ENCODE results near the gene TEX52. TPM values are rescaled to one million over a fixed set of nuclear protein-coding genes. Genes with fewer than 3 reads are reported as not detected.

The TEX52 gene
- total and polyA plus RNA-seq, 4 donors = 0.81 to 1.3 TPM; not detected in 2

GRCh38 chr12:2891240-2892053 lies 34.6 kb upstream of the TEX52 start:
- peak in 5 of 6 donors; percentile 33 to 82 (median 43) for DNase-seq (ENCODE audit: low read depth in 4 of 6, low spot score in 6 of 6)
- no peaks in the 10 kb centered on the region for H3K9me3 ChIP-seq (ENCODE audit: control insufficient read depth, insufficient read depth, low read length)
- peaks cover 15% of the 10 kb centered on the region for H3K36me3 ChIP-seq (ENCODE audit: control insufficient read depth, insufficient read depth, low read length)
- WGBS (ENCODE audit: insufficient coverage) = 11% methylated on average over 29 of the region's 42 CpGs
- H3K27ac ChIP-seq (ENCODE audit: low read depth, low read length) = peak overlapping the region; percentile 97
- no peaks in the 10 kb centered on the region for H3K27me3 ChIP-seq (ENCODE audit: control insufficient read depth, insufficient read depth, low read length)
- peak overlapping the region; percentile 99 for H3K4me3 ChIP-seq (ENCODE audit: low read depth, low read length)
- H3K4me1 ChIP-seq (ENCODE audit: control insufficient read depth, insufficient read depth, low read length) = peaks cover 30% of the 10 kb centered on the region

- under 1% methylated on average over 83 of the region's 83 CpGs for WGBS (ENCODE audit: insufficient coverage)
- Histone ChIP-seq H3K27ac (ENCODE audit: low read depth, low read length) (peak within 1 kb of the TSS; percentile 97), H3K9me3 (ENCODE audit: control insufficient read depth, insufficient read depth, low read length) (no peaks in the 10 kb centered on the region), H3K4me3 (ENCODE audit: low read depth, low read length) (peak within 1 kb of the TSS; percentile 99), H3K36me3 (ENCODE audit: control insufficient read depth, insufficient read depth, low read length) (peaks cover 18% of the 10 kb centered on the region), H3K4me1 (ENCODE audit: control insufficient read depth, insufficient read depth, low read length) (peaks cover 30% of the 10 kb centered on the region), H3K27me3 (ENCODE audit: control insufficient read depth, insufficient read depth, low read length) (no peaks in the 10 kb centered on the region)
- peak; percentile 92 to 99 (median 97) for DNase-seq (ENCODE audit: low read depth in 4 of 6, low spot score in 6 of 6)
Measured at GRCh38 chr12:2890388-2891239, 33.8 kb upstream of the TEX52 start, which contains the start of gene TULP3. Gene TULP3, plus strand, starts transcription at chr12:2890891. Its CDS starts 57 bp downstream, at chr12:2890948.

GRCh38 chr12:2890001-2890387 lies 33.2 kb upstream of the TEX52 start:
- Histone ChIP-seq H3K36me3 (ENCODE audit: control insufficient read depth, insufficient read depth, low read length) (peaks cover 20% of the 10 kb centered on the region), H3K9me3 (ENCODE audit: control insufficient read depth, insufficient read depth, low read length) (no peaks in the 10 kb centered on the region), H3K27me3 (ENCODE audit: control insufficient read depth, insufficient read depth, low read length) (no peaks in the 10 kb centered on the region), H3K27ac (ENCODE audit: low read depth, low read length) (peak overlapping the region; percentile 97), H3K4me3 (ENCODE audit: low read depth, low read length) (peak overlapping the region; percentile 99), H3K4me1 (ENCODE audit: control insufficient read depth, insufficient read depth, low read length) (peaks cover 30% of the 10 kb centered on the region)
- DNase-seq (ENCODE audit: low read depth in 4 of 6, low spot score in 6 of 6) = no peak
- 49% methylated on average over 7 of the region's 10 CpGs for WGBS (ENCODE audit: insufficient coverage)

- Histone ChIP-seq H3K4me3 (ENCODE audit: low read depth, low read length) (no peak overlapping the region), H3K36me3 (ENCODE audit: control insufficient read depth, insufficient read depth, low read length) (peaks cover 23% of the 10 kb centered on the region), H3K9me3 (ENCODE audit: control insufficient read depth, insufficient read depth, low read length) (no peaks in the 10 kb centered on the region), H3K4me1 (ENCODE audit: control insufficient read depth, insufficient read depth, low read length) (peaks cover 15% of the 10 kb centered on the region), H3K27ac (ENCODE audit: low read depth, low read length) (no peak overlapping the region), H3K27me3 (ENCODE audit: control insufficient read depth, insufficient read depth, low read length) (no peaks in the 10 kb centered on the region)
- no peak for DNase-seq (ENCODE audit: low read depth in 4 of 6, low spot score in 6 of 6)
- WGBS (ENCODE audit: insufficient coverage) = 89% methylated on average over 5 of the region's 10 CpGs
Measured at GRCh38 chr12:2886768-2887450, 30.1 kb upstream of the TEX52 start.

GRCh38 chr12:2884810-2885209 lies 28.0 kb upstream of the TEX52 start:
- no peaks in the 10 kb centered on the region for H3K9me3 ChIP-seq (ENCODE audit: control insufficient read depth, insufficient read depth, low read length)
- WGBS (ENCODE audit: insufficient coverage) = 60% methylated on average over 1 of the region's 2 CpGs
- no peak overlapping the region for H3K27ac ChIP-seq (ENCODE audit: low read depth, low read length)

GRCh38 chr12:2879853-2880252 lies 23.0 kb upstream of the TEX52 start:
- 100% methylated on average over 2 of the region's 3 CpGs for WGBS (ENCODE audit: insufficient coverage)
- no peak overlapping the region for H3K4me3 ChIP-seq (ENCODE audit: low read depth, low read length)
- H3K36me3 ChIP-seq (ENCODE audit: control insufficient read depth, insufficient read depth, low read length) = peaks cover 13% of the 10 kb centered on the region
- H3K9me3 ChIP-seq (ENCODE audit: control insufficient read depth, insufficient read depth, low read length) = no peaks in the 10 kb centered on the region
- H3K27me3 ChIP-seq (ENCODE audit: control insufficient read depth, insufficient read depth, low read length) = no peaks in the 10 kb centered on the region
- H3K27ac ChIP-seq (ENCODE audit: low read depth, low read length) = no peak overlapping the region
- DNase-seq (ENCODE audit: low read depth in 4 of 6, low spot score in 6 of 6) = no peak
- peaks cover 20% of the 10 kb centered on the region for H3K4me1 ChIP-seq (ENCODE audit: control insufficient read depth, insufficient read depth, low read length)

More at GRCh38 chr12:2884810-2885209, 28.0 kb upstream of the TEX52 start:
- Histone ChIP-seq H3K36me3 (ENCODE audit: control insufficient read depth, insufficient read depth, low read length) (peaks cover 29% of the 10 kb centered on the region), H3K27me3 (ENCODE audit: control insufficient read depth, insufficient read depth, low read length) (no peaks in the 10 kb centered on the region), H3K4me1 (ENCODE audit: control insufficient read depth, insufficient read depth, low read length) (peaks cover 4% of the 10 kb centered on the region), H3K4me3 (ENCODE audit: low read depth, low read length) (no peak overlapping the region)
- no peak for DNase-seq (ENCODE audit: low read depth in 4 of 6, low spot score in 6 of 6)

GRCh38 chr12:2877953-2878732 lies 21.3 kb upstream of the TEX52 start:
- H3K27me3 ChIP-seq (ENCODE audit: control insufficient read depth, insufficient read depth, low read length) = no peaks in the 10 kb centered on the region
- H3K4me1 ChIP-seq (ENCODE audit: control insufficient read depth, insufficient read depth, low read length) = peaks cover 20% of the 10 kb centered on the region
- H3K27ac ChIP-seq (ENCODE audit: low read depth, low read length) = peak overlapping the region; percentile 95
- H3K36me3 ChIP-seq (ENCODE audit: control insufficient read depth, insufficient read depth, low read length) = peaks cover 9% of the 10 kb centered on the region
- H3K9me3 ChIP-seq (ENCODE audit: control insufficient read depth, insufficient read depth, low read length) = no peaks in the 10 kb centered on the region
- peak overlapping the region; percentile 83 for H3K4me3 ChIP-seq (ENCODE audit: low read depth, low read length)
- DNase-seq (ENCODE audit: low read depth in 4 of 6, low spot score in 6 of 6) = peak in 3 of 6 donors; percentile 21 to 49 (median 44)
- WGBS (ENCODE audit: insufficient coverage) = 30% methylated on average over 9 of the region's 16 CpGs

- WGBS (ENCODE audit: insufficient coverage) = 0% methylated on average over 67 of the region's 70 CpGs
- Histone ChIP-seq H3K36me3 (ENCODE audit: control insufficient read depth, insufficient read depth, low read length) (peaks cover 9% of the 10 kb centered on the region), H3K27me3 (ENCODE audit: control insufficient read depth, insufficient read depth, low read length) (no peaks in the 10 kb centered on the region), H3K9me3 (ENCODE audit: control insufficient read depth, insufficient read depth, low read length) (no peaks in the 10 kb centered on the region), H3K4me3 (ENCODE audit: low read depth, low read length) (peak within 1 kb of the TSS; percentile 83), H3K4me1 (ENCODE audit: control insufficient read depth, insufficient read depth, low read length) (peaks cover 20% of the 10 kb centered on the region), H3K27ac (ENCODE audit: low read depth, low read length) (peak within 1 kb of the TSS; percentile 95)
- peak; percentile 79 to 97 (median 86) for DNase-seq (ENCODE audit: low read depth in 4 of 6, low spot score in 6 of 6)
Measured at GRCh38 chr12:2877047-2877952, 20.5 kb upstream of the TEX52 start, which contains the start of the genes FOXM1 and RHNO1. Gene FOXM1, minus strand, starts transcription at chr12:2877174. Its CDS starts 2,696 bp downstream, at chr12:2874478. Gene RHNO1, plus strand, starts transcription at chr12:2877223. Its CDS starts 8,144 bp downstream, at chr12:2885367.

Data from spinal cord (tissue), 10 donors.